GM12878 (cell line): ENCODE results near the gene YY2. TPM values are rescaled to one million over a fixed set of nuclear protein-coding genes. Genes with fewer than 3 reads are reported as not detected.

Experiments used
- ATAC-seq: fragments of 200-7000 bp; cut with Tn5 transposase; 3 replicates; pipeline ENCODE4 v1.9.1; 2020; ENCODE audit warnings: mild to moderate bottlenecking, moderate library complexity
- BruUV-seq: library from RNA; stranded (reverse); fragments of 400-500 nt; replicated peaks from 2 replicates; lab custom pipeline; 2021; lab: Mats Ljungman, UMichigan
- CTCF ChIA-PET: fragments of 300-600 bp; sonication (Branson Sonifier 250); formaldehyde crosslinking; extraction: SDS; loops from one replicate; lab custom pipeline; 2021; ENCODE audit warnings: inconsistent platforms; lab: Yijun Ruan, JAX
- POLR2A ChIA-PET: fragments of 350-600 bp; formaldehyde crosslinking; extraction: SDS; loops from one replicate; lab custom pipeline; 2021; ENCODE audit warnings: inconsistent platforms; lab: Charles Lee
- RAD21 ChIA-PET: fragments of 300-600 bp; sonication (Branson Sonifier 250); formaldehyde crosslinking; loops from one replicate; lab custom pipeline; 2023; ENCODE audit warnings: antibody characterized with exemption; ENCODE audit not compliant: unreplicated experiment; lab: Charles Lee
- SMC1A ChIA-PET: fragments of 300-600 bp; sonication (Branson Sonifier 250); formaldehyde crosslinking; loops from one replicate; lab custom pipeline; 2023; ENCODE audit not compliant: unreplicated experiment, uncharacterized antibody; lab: Charles Lee
- DNase-seq: peaks from one replicate; pipeline ENCODE4 v3.0.0-alpha.2; 2011; ENCODE audit warnings: low read depth, low spot score
- FAIRE-seq: peaks from 3 replicates; lab custom pipeline; 2011; peaks lifted over from hg19 to GRCh38; lab: Jason Lieb, UNC
- H2AFZ ChIP-seq: 2 replicates; pipeline ENCODE4 v1.6.0; 2011; ENCODE audit warnings: low read depth, low read length, control low read depth; ENCODE audit not compliant: control insufficient read depth
- H3K27ac ChIP-seq: 2 replicates; pipeline ENCODE4 v1.5.1; 2011; ENCODE audit warnings: control low read depth; ENCODE audit not compliant: control insufficient read depth, insufficient read depth
- H3K27me3 ChIP-seq, 2 experiments: replicated peaks in 1 of 2; 2 replicates each; pipeline versions ENCODE4 v1.6.0 to v1.6.1; 2011; ENCODE audit warnings: low read length in 1 of 2; ENCODE audit not compliant: control insufficient read depth in 2 of 2, insufficient read depth in 2 of 2
- H3K36me3 ChIP-seq, 2 experiments: 2 replicates each; pipeline ENCODE4 v1.5.1; 2011; ENCODE audit warnings: low read length in 1 of 2; ENCODE audit not compliant: control insufficient read depth in 2 of 2, insufficient read depth in 2 of 2
- H3K4me1 ChIP-seq: 2 replicates; pipeline ENCODE4 v1.6.1; 2011; ENCODE audit warnings: mild to moderate bottlenecking, low read length, moderate library complexity, mixed read lengths; ENCODE audit not compliant: control insufficient read depth, insufficient read depth
- H3K4me2 ChIP-seq: 2 replicates; pipeline ENCODE4 v1.6.0; 2011; ENCODE audit warnings: control low read depth; ENCODE audit not compliant: control insufficient read depth, insufficient read depth
- H3K4me3 ChIP-seq: fragments of 200-600 bp; sonication (generic); 2 replicates; pipeline ENCODE4 v1.5.1; 2016
- H3K79me2 ChIP-seq: 2 replicates; pipeline ENCODE4 v1.6.0; 2011; ENCODE audit warnings: low read length; ENCODE audit not compliant: control insufficient read depth, insufficient read depth
- H3K9ac ChIP-seq: 2 replicates; pipeline ENCODE4 v1.8.0; 2011; ENCODE audit warnings: low read length, control low read depth, mixed read lengths; ENCODE audit not compliant: control insufficient read depth, insufficient read depth
- H3K9me3 ChIP-seq: replicated peaks from 3 replicates; pipeline ENCODE4 v1.5.1; 2011; ENCODE audit warnings: mild to moderate bottlenecking, low read length; ENCODE audit not compliant: control insufficient read depth, insufficient read depth
- H4K20me1 ChIP-seq: 2 replicates; pipeline ENCODE4 v1.6.0; 2011; ENCODE audit not compliant: control insufficient read depth, insufficient read depth
- ASH2L ChIP-seq: fragments of 300-600, 200-600 bp; sonication (generic); IDR thresholded peaks from 2 replicates; pipeline ENCODE4 v1.6.1; 2017; ENCODE audit warnings: low read depth, mild to moderate bottlenecking, borderline replicate concordance
- BCLAF1 ChIP-seq: fragments of 450-650 bp; IDR thresholded peaks from 2 replicates; pipeline ENCODE4 v1.6.1; 2017; ENCODE audit warnings: antibody characterized with exemption, mild to moderate bottlenecking, moderate library complexity
- DPF2 ChIP-seq: fragments of 450-650 bp; IDR thresholded peaks from 2 replicates; pipeline ENCODE4 v1.6.1; 2017; ENCODE audit warnings: mild to moderate bottlenecking
- GATAD2B ChIP-seq: fragments of 450-650 bp; conservative IDR thresholded peaks from 2 replicates; pipeline ENCODE4 v1.6.1; 2017; ENCODE audit warnings: low read depth, mild to moderate bottlenecking, moderate library complexity
- LARP7 ChIP-seq: fragments of 450-650 bp; IDR thresholded peaks from 2 replicates; pipeline ENCODE4 v1.6.1; 2017; ENCODE audit warnings: mild to moderate bottlenecking
- MXI1 ChIP-seq: fragments of 150-350 bp; IDR thresholded peaks from 2 replicates; pipeline ENCODE4 v1.6.1; 2011; ENCODE audit warnings: low read depth, mild to moderate bottlenecking, inconsistent platforms, low read length, improper control_type of control experiment
- RFX5 ChIP-seq: IDR thresholded peaks from 2 replicates; pipeline ENCODE4 v1.6.1; 2011; ENCODE audit warnings: low read depth, low read length, improper control_type of control experiment
- SRF ChIP-seq, 2 experiments: IDR thresholded peaks; 2 replicates each; pipeline ENCODE4 v1.6.1; 2011; ENCODE audit warnings: low read depth in 2 of 2, low read length in 2 of 2, mild to moderate bottlenecking in 1 of 2, moderate library complexity in 1 of 2
- WGBS: methylation state at CpG from one replicate; pipeline ENCODE4 v1.1.6; 2016; ENCODE audit warnings: low lambda C conversion rate; ENCODE audit not compliant: insufficient replicate concordance, insufficient coverage; ENCODE audit errors: missing lambda C conversion rate; 5-methylcytosine and 5-hydroxymethylcytosine counted together
- in situ Hi-C: fragments of 300-500 bp; cut with MboI; formaldehyde crosslinking; loops from 9 replicates; pipeline ENCODE4 v1.14.3; 2018; ENCODE audit warnings: mixed read lengths
- intact Hi-C: fragments of 100-400 bp; cut with micrococcal nuclease; formaldehyde crosslinking; loops from one replicate; pipeline ENCODE4 v1.14.2; 2022; ENCODE audit not compliant: unreplicated experiment
- polyA plus RNA-seq, 11 experiments: library from polyadenylated mRNA; depleted of rRNA in 4 of 11; unstranded in 6 of 11; stranded (reverse) in 5 of 11; fragments of >200 nt; fragmentation: Nextera tagmentation in 4 of 11; fragmentation: Illumina TruSeq in 1 of 11; extraction: Ambion mirVana in 4 of 11; extraction: Trizol in 1 of 11; gene quantifications; 1 replicate in 1 of 11; 2 replicates in 10 of 11; pipeline versions ENCODE4 v1.2.1 to v1.2.3, GENCODE V29; 2011 to 2016; ENCODE audit warnings: inconsistent platforms in 2 of 11, missing spikeins in 2 of 11, low read depth in 1 of 11
- total RNA-seq, 4 experiments: library from RNA; depleted of rRNA in 3 of 4; stranded (reverse); fragments of >200 nt in 3 of 4; fragmentation: Illumina TruSeq in 1 of 4; extraction: Trizol in 1 of 4; gene quantifications; 2 replicates each; pipeline versions ENCODE4 v1.2.1 to v1.2.3, GENCODE V29; 2013 to 2021

Gene YY2
- total and polyA plus RNA-seq, 10 of the 15 experiments (the other 5 are each of a cell fraction or from before 2014, with no cell fraction given), result 0.31 to 1.2 (median 0.74) TPM

GRCh38 chrX:21885568-21885967 is 29.8 kb downstream of the YY2 start:
- H3K27ac ChIP-seq, result no peak overlapping the region
- ATAC-seq (no peak), FAIRE-seq (no peak), DNase-seq (no peak)
- no peak overlapping the region for H2AFZ ChIP-seq
- no peaks in the 10 kb centered on the region for H3K27me3 ChIP-seq
- H3K79me2 ChIP-seq, result no peaks in the 10 kb centered on the region
- no peak overlapping the region for H3K4me2 ChIP-seq
- POLR2A ChIA-PET, result no interaction called here
- intact Hi-C loops (no loop called here), in situ Hi-C loops (no loop called here)
- H3K36me3 ChIP-seq, result no peaks in the 10 kb centered on the region
- H3K9ac ChIP-seq, result no peak overlapping the region
- SMC1A ChIA-PET, result no interaction called here
- no peaks in the 10 kb centered on the region for H3K4me1 ChIP-seq
- no peaks in the 10 kb centered on the region for H3K9me3 ChIP-seq
- no peak overlapping the region for H3K4me3 ChIP-seq
- RAD21 ChIA-PET, result no interaction called here
- 72% methylated on average over 1 of the region's 1 CpG for WGBS
- CTCF ChIA-PET, result no interaction called here
- H4K20me1 ChIP-seq, result no peaks in the 10 kb centered on the region
- no peak for TF ChIP-seq BCLAF1
- TF ChIP-seq MXI1, result no peak
- TF ChIP-seq LARP7, result no peak
- no peak for TF ChIP-seq DPF2
- no peak for TF ChIP-seq RFX5
- TF ChIP-seq SRF (IDR thresholded peaks at IDR 0.05; ENCODE audit: low read depth in 2 of 2, low read length in 2 of 2), result no peak
- no peak for TF ChIP-seq GATAD2B
- no peak for TF ChIP-seq ASH2L
- no TSS peak for BruUV-seq
